Measurements from ENCODE around the gene CAPNS1. TPM values are rescaled to one million over a fixed set of nuclear protein-coding genes. Genes with fewer than 3 reads are reported as not detected.
A peak's percentile ranks its signal among the peaks of the same experiment; 100 is the strongest.

Gene CAPNS1
- total and polyA plus RNA-seq, 2 of the 13 experiments (the other 11 are each of a cell fraction or from before 2014, with no cell fraction given) = 322 to 526 TPM

GRCh38 chr19:36139473-36140303 is at the start of gene CAPNS1 (continued):
- peak; percentile 66; the same call in 1 of the 2 replicates for TF ChIP-seq MYPOP (CRISPR knock-in tag; IDR thresholded peaks at IDR 0.05)
- TF ChIP-seq TCF7L2 (IDR thresholded peaks at IDR 0.05; ENCODE audit: low read depth, low read length) = no peak
- TF ChIP-seq MEF2D (CRISPR knock-in tag; IDR thresholded peaks at IDR 0.05) = peak; percentile 68; the same call in 1 of the 2 replicates
- no peak for TF ChIP-seq PRPF4 (IDR thresholded peaks at IDR 0.05; ENCODE audit: low read depth, low read length, poor library complexity, severe bottlenecking)
- no peak for TF ChIP-seq ZNF562 (CRISPR knock-in tag; IDR thresholded peaks at IDR 0.05; ENCODE audit: borderline replicate concordance)
- peak; percentile 92 for TF ChIP-seq ZFX (CRISPR knock-in tag; IDR thresholded peaks at IDR 0.05; ENCODE audit: low read depth)
- TF ChIP-seq SALL2 (CRISPR knock-in tag; IDR thresholded peaks at IDR 0.05) = peak; percentile 67
- peak; percentile 70; the same call in 1 of the 2 replicates for TF ChIP-seq POGZ (CRISPR knock-in tag; IDR thresholded peaks at IDR 0.05)
- TF ChIP-seq MED13 (CRISPR knock-in tag; IDR thresholded peaks at IDR 0.05) = no peak; the same call in 1 of the 2 replicates
- TF ChIP-seq RELA (CRISPR knock-in tag; IDR thresholded peaks at IDR 0.05) = no peak
- TF ChIP-seq FOXC1 (CRISPR knock-in tag; IDR thresholded peaks at IDR 0.05; ENCODE audit: borderline replicate concordance) = peak; percentile 72; the same call in 1 of the 2 replicates
- peak; percentile 58 for TF ChIP-seq FOXP4 (CRISPR knock-in tag; IDR thresholded peaks at IDR 0.05)
- TF ChIP-seq GLMP (CRISPR knock-in tag; IDR thresholded peaks at IDR 0.05; ENCODE audit: borderline replicate concordance) = no peak
- TF ChIP-seq ATAD3A (CRISPR knock-in tag; IDR thresholded peaks at IDR 0.05) = no peak
- TF ChIP-seq ZNF672 (CRISPR knock-in tag; IDR thresholded peaks at IDR 0.05) = no peak
- peak; percentile 62; the same call in 1 of the 2 replicates for TF ChIP-seq GATAD2A (CRISPR knock-in tag; IDR thresholded peaks at IDR 0.05)
- TF ChIP-seq ZMYM2 (CRISPR knock-in tag; IDR thresholded peaks at IDR 0.05) = no peak
- peak; percentile 87 for TF ChIP-seq THAP11 (CRISPR knock-in tag; IDR thresholded peaks at IDR 0.05)
- 0 out of 2 replicates have a peak, but pooled peaks have one; percentile 27 for TF ChIP-seq IRX3 (CRISPR knock-in tag; IDR thresholded peaks at IDR 0.05; ENCODE audit: borderline replicate concordance, low read depth)

All from HepG2 (cell line).